SJCRH30 (cell line): ENCODE data around the gene ZNF487. TPM values are rescaled to one million over a fixed set of nuclear protein-coding genes. Genes with fewer than 3 reads are reported as not detected.
"Not testable (repeated sequence)": the region's sequence is repeated elsewhere in the genome, so short reads cannot be mapped to it uniquely, and the experiment has no call there.

Source experiments
- DNase-seq, 2 experiments: peaks; one replicate each; pipeline ENCODE4 v3.0.0-alpha.2; 2015 to 2020
- H3K27ac ChIP-seq: fragments of 250-450 bp; sonication (Bioruptor Pico); 2 replicates; pipeline ENCODE4 v1.5.1; 2020; ENCODE audit warnings: mild to moderate bottlenecking, moderate library complexity
- H3K27me3 ChIP-seq: fragments of 250-450 bp; sonication (Bioruptor Pico); 2 replicates; pipeline ENCODE4 v1.5.1; 2020; ENCODE audit warnings: mild to moderate bottlenecking, moderate library complexity
- H3K36me3 ChIP-seq: fragments of 250-450 bp; sonication (Bioruptor Pico); 2 replicates; pipeline ENCODE4 v1.5.1; 2020; ENCODE audit warnings: mild to moderate bottlenecking, moderate library complexity
- H3K4me1 ChIP-seq: fragments of 250-450 bp; sonication (Bioruptor Pico); 2 replicates; pipeline ENCODE4 v1.5.1; 2020; ENCODE audit warnings: mild to moderate bottlenecking, moderate library complexity
- H3K4me3 ChIP-seq: fragments of 250-450 bp; sonication (Bioruptor Pico); 2 replicates; pipeline ENCODE4 v1.5.1; 2020; ENCODE audit warnings: mild to moderate bottlenecking, moderate library complexity
- H3K9me3 ChIP-seq: fragments of 250-450 bp; sonication (Bioruptor Pico); replicated peaks from 2 replicates; pipeline ENCODE4 v1.5.1; 2020; ENCODE audit warnings: mild to moderate bottlenecking, moderate library complexity
- total RNA-seq: library from RNA; depleted of rRNA; stranded (reverse); fragments of >200 nt; shearing (Covaris generic); gene quantifications from 2 replicates; pipeline ENCODE4 v1.2.3, GENCODE V29; 2014

Gene ZNF487
- total RNA-seq, 1 experiment from 2014 or later = 0.18 TPM

GRCh38 chr10:43444897-43445466, 8.1 kb downstream of the ZNF487 start:
- H3K4me3 ChIP-seq = no peak overlapping the region
- no peaks in the 10 kb centered on the region for H3K9me3 ChIP-seq
- H3K4me1 ChIP-seq = no peaks in the 10 kb centered on the region
- DNase-seq = no peak
- H3K27me3 ChIP-seq = no peaks in the 10 kb centered on the region
- no peak overlapping the region for H3K27ac ChIP-seq
- H3K36me3 ChIP-seq = no peaks in the 10 kb centered on the region

GRCh38 chr10:43446219-43447017, 9.5 kb downstream of the ZNF487 start:
- not testable (repeated sequence) for H3K4me1 ChIP-seq, H3K27me3 ChIP-seq

DNA sequence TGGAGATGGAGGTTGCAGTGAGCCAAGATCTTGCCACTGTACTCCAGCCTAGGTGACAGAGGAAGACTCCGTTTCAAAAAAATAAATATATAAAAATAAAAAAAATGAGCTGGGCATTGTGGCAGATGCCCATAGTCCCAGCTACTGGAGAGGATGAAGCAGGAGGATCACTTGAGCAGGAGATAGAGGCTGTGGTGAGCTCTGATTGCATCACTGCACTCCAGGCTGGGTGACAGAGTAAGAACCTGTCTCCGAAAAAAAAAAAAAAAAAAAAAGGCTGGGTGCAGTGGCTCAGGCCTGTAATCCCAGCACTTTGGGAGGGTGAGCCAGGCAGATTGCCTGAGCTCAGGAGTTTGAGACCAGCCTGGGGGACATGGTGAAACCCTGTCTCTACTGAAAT, 11.8 kb downstream of the ZNF487 start:
- no peaks in the 10 kb centered on the region for H3K36me3 ChIP-seq
- DNase-seq = no peak
- no peaks in the 10 kb centered on the region for H3K9me3 ChIP-seq
- no peaks in the 10 kb centered on the region for H3K27me3 ChIP-seq
- no peak overlapping the region for H3K27ac ChIP-seq
- no peak overlapping the region for H3K4me3 ChIP-seq
- H3K4me1 ChIP-seq = no peaks in the 10 kb centered on the region

More at GRCh38 chr10:43446219-43447017, 9.5 kb downstream of the ZNF487 start:
- not testable (repeated sequence) for H3K27ac ChIP-seq, H3K4me3 ChIP-seq, DNase-seq, H3K9me3 ChIP-seq, H3K36me3 ChIP-seq

GRCh38 chr10:43452356-43452914, 15.5 kb downstream of the ZNF487 start:
- H3K36me3 ChIP-seq = no peaks in the 10 kb centered on the region
- H3K27ac ChIP-seq = no peak overlapping the region
- H3K27me3 ChIP-seq = no peaks in the 10 kb centered on the region
- no peak for DNase-seq
- no peaks in the 10 kb centered on the region for H3K9me3 ChIP-seq
- H3K4me1 ChIP-seq = no peaks in the 10 kb centered on the region
- H3K4me3 ChIP-seq = no peak overlapping the region

DNA sequence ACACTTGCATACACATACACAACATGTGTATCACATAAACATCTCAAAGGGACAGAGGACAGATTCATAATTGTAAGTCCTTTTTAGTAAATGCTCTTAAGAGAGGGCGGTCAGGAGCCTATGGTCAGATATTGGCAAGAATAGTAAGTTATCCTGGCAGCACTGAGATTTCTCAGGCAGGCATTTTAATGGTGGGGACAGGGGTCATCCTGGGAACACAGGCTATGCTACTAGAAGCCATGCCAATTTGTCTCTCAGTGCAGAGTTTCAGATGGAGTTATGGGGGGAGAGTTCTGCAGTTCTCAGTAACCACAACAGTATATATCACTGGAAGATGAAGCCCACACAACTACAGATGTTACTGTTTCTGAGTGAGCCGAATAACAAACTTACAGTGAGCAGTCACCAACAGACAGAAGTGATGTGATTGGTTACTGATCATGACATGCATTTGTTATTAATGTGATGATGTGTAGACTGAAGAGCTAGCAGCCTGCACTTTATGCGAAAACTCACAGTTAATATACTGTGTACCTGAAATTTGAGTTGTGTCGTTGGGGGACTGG, 16.4 kb downstream of the ZNF487 start:
- no peaks in the 10 kb centered on the region for H3K4me1 ChIP-seq
- H3K27ac ChIP-seq = no peak overlapping the region
- no peaks in the 10 kb centered on the region for H3K9me3 ChIP-seq
- no peak overlapping the region for H3K4me3 ChIP-seq
- no peak for DNase-seq
- no peaks in the 10 kb centered on the region for H3K36me3 ChIP-seq
- no peaks in the 10 kb centered on the region for H3K27me3 ChIP-seq

GRCh38 chr10:43454025-43454424, 17.1 kb downstream of the ZNF487 start:
- H3K4me1 ChIP-seq, H3K9me3 ChIP-seq, H3K4me3 ChIP-seq, H3K27ac ChIP-seq, DNase-seq, H3K27me3 ChIP-seq, H3K36me3 ChIP-seq: not testable (repeated sequence)

DNA sequence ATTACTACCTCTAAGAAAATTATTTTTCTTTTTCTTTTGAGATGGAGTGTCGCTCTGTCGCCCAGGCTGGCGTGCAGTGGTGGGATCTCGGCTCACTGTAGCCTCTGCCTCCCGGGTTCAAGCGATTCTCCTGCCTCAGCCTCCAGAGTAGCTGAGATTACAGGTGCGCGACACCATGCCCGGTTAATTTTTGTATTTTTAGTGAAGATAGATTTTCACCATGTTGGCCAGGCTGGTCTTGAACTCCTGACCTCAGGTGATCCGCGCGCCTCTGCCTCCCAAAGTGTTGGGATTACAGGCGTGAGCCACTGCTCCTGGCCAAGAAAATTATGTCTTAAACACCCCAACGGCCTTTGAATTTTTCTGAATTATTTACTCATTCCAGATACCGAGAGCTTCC, 19.6 kb downstream of the ZNF487 start:
- not testable (repeated sequence) for DNase-seq, H3K27me3 ChIP-seq, H3K9me3 ChIP-seq, H3K27ac ChIP-seq, H3K4me3 ChIP-seq, H3K36me3 ChIP-seq, H3K4me1 ChIP-seq

DNA sequence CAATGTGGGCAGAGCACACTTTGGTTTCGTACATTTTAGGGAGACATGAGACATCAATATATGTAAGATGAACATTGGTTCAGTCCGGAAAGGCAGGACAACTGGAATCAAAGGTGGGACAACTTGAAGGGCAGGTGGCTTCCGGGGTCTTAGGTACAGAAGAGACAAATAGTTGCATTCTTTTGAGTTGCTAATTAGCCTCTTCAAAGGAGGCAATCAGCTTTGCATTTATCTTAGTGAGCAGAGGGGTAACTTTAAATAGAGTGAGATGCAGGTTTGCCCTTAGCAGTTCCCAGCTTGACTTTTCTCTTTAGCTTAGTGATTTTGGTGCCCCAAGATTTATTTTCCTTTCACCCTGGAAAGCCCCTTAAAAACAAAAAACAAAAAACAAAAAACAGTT, 21.3 kb downstream of the ZNF487 start:
- Histone ChIP-seq H3K4me1 (no peaks in the 10 kb centered on the region), H3K36me3 (no peaks in the 10 kb centered on the region), H3K9me3 (no peaks in the 10 kb centered on the region), H3K27ac (no peak overlapping the region), H3K4me3 (no peak overlapping the region), H3K27me3 (no peaks in the 10 kb centered on the region)
- no peak for DNase-seq

GRCh38 chr10:43461950-43462349, 25.0 kb downstream of the ZNF487 start:
- no peaks in the 10 kb centered on the region for H3K4me1 ChIP-seq
- peak; percentile 4 to 70 for DNase-seq
- no peak overlapping the region for H3K27ac ChIP-seq
- H3K4me3 ChIP-seq = no peak overlapping the region
- no peaks in the 10 kb centered on the region for H3K9me3 ChIP-seq
- H3K27me3 ChIP-seq = no peaks in the 10 kb centered on the region
- H3K36me3 ChIP-seq = no peaks in the 10 kb centered on the region

DNA sequence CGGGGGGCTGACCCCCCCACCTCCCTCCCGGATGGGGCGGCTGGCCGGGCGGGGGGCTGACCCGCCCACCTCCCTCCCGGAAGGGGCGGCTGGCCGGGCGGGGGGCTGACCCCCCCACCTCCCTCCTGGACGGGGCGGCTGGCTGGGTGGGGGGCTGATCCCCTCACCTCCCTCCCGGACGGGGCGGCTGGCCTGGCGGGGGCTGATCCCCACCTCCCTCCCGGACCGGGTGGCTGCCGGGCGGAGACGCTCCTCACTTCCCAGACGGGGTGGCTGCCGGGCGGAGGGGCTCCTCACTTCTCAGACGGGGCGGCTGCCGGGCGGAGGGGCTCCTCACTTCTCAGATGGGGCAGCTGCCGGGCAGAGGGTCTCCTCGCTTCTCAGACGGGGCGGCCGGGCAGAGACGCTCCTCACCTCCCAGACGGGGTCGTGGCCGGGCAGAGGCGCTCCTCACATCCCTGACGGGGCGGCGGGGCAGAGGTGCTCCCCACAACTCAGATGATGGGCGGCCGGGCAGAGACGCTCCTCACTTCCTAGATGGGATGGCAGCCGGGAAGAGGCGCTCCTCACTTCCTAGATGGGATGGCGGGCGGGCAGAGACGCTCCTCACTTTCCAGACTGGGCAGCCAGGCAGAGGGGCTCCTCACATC, 28.3 kb downstream of the ZNF487 start:
- not testable (repeated sequence) for H3K27ac ChIP-seq, H3K4me3 ChIP-seq, H3K9me3 ChIP-seq, H3K4me1 ChIP-seq, H3K36me3 ChIP-seq, H3K27me3 ChIP-seq, DNase-seq

DNA sequence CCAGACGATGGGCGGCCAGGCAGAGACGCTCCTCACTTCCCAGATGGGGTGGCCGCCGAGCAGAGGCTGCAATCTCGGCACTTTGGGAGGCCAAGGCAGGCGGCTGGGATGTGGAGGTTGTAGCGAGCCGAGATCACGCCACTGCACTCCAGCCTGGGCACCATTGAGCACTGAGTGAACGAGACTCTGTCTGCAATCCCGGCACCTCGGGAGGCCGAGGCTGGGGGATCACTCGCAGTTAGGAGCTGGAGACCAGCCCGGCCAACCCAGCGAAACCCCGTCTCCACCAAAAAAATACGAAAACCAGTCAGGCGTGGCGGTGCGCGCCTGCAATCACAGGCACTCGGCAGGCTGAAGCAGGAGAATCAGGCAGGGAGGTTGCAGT, 28.8 kb downstream of the ZNF487 start:
- H3K9me3 ChIP-seq, H3K4me3 ChIP-seq, H3K36me3 ChIP-seq, DNase-seq, H3K4me1 ChIP-seq, H3K27me3 ChIP-seq, H3K27ac ChIP-seq: not testable (repeated sequence)

- no peak overlapping the region for H3K4me3 ChIP-seq
- DNase-seq = no peak
- no peaks in the 10 kb centered on the region for H3K36me3 ChIP-seq
- H3K9me3 ChIP-seq = no peaks in the 10 kb centered on the region
- H3K27ac ChIP-seq = no peak overlapping the region
- no peaks in the 10 kb centered on the region for H3K4me1 ChIP-seq
- H3K27me3 ChIP-seq = no peaks in the 10 kb centered on the region
Observed at GRCh38 chr10:43471146-43471545, 34.2 kb downstream of the ZNF487 start.

GRCh38 chr10:43471935-43472720, 35.2 kb downstream of the ZNF487 start:
- Histone ChIP-seq H3K27me3 (no peaks in the 10 kb centered on the region), H3K4me1 (no peaks in the 10 kb centered on the region), H3K27ac (no peak overlapping the region), H3K4me3 (no peak overlapping the region), H3K9me3 (no peaks in the 10 kb centered on the region), H3K36me3 (no peaks in the 10 kb centered on the region)
- no peak for DNase-seq

DNA sequence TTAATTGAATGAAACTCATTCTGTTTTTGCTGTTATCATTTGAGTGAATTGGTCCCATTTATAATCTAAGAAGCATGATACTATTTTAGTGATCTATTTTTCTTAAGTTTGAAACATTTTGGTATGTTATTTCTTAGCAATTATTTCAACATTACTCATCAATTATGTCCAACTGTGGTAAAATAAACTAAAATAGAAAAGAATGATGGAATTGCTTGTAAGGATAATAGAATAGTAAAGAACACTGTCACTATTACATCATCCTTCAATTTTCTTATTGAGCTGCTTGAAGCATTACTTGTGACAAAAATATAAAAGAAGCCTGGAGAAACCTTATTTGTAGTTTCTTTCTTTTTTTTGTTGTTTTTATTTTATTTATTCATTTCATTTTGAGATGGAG, 42.4 kb downstream of the ZNF487 start:
- DNase-seq = no peak
- H3K27ac ChIP-seq = no peak overlapping the region

More for the DNA sequence above, 42.4 kb downstream of the ZNF487 start:
- H3K4me1 ChIP-seq = no peaks in the 10 kb centered on the region
- no peak overlapping the region for H3K4me3 ChIP-seq
- H3K36me3 ChIP-seq = no peaks in the 10 kb centered on the region
- H3K27me3 ChIP-seq = no peaks in the 10 kb centered on the region
- H3K9me3 ChIP-seq = no peaks in the 10 kb centered on the region
